SK-MEL-5 (cell line): ENCODE data around the gene ADRA1B. TPM values are rescaled to one million over a fixed set of nuclear protein-coding genes. Genes with fewer than 3 reads are reported as not detected.
"Not testable (repeated sequence)": the region's sequence is repeated elsewhere in the genome, so short reads cannot be mapped to it uniquely, and the experiment has no call there.

Experiments
- DNase-seq: peaks from one replicate; pipeline ENCODE4 v3.0.0-alpha.2; 2016; ENCODE audit warnings: low read depth, low spot score
- in situ Hi-C: cut with HindIII; loops from 2 replicates; pipeline ENCODE4 v1.10.0; 2016; ENCODE audit warnings: low sequenced_read_pairs, high pct_unique_total_duplicates, low pct_unique_long_range_greater_than_20kb
- total RNA-seq: library from RNA; depleted of rRNA; stranded (reverse); fragments of >200 nt; shearing (Covaris generic); gene quantifications from 2 replicates; pipeline ENCODE4 v1.2.3, GENCODE V29; 2014

Gene ADRA1B
- total RNA-seq, 1 experiment from 2014 or later, result not detected

DNA sequence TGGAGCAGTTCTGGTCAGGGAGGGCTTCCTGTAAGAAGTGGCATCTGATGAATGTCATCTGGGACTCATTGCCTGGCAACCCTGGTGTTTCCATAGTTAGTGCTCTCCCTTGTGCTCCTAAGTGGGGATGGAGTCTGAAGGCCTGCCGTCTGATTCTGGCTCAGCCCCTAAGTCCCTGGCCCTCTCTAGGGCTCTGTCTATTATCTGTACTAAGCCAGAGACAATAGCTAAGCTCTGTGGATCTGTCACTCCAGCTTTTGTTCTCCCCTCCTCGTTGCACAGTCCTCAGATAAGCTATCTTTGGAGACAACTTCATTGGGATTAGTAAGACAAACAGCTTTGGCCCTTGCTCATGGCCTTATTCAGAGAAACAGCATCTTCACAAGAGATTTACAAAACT, 62.1 kb downstream of the ADRA1B start:
- in situ Hi-C loops, result no loop called here
- DNase-seq, result no peak

DNA sequence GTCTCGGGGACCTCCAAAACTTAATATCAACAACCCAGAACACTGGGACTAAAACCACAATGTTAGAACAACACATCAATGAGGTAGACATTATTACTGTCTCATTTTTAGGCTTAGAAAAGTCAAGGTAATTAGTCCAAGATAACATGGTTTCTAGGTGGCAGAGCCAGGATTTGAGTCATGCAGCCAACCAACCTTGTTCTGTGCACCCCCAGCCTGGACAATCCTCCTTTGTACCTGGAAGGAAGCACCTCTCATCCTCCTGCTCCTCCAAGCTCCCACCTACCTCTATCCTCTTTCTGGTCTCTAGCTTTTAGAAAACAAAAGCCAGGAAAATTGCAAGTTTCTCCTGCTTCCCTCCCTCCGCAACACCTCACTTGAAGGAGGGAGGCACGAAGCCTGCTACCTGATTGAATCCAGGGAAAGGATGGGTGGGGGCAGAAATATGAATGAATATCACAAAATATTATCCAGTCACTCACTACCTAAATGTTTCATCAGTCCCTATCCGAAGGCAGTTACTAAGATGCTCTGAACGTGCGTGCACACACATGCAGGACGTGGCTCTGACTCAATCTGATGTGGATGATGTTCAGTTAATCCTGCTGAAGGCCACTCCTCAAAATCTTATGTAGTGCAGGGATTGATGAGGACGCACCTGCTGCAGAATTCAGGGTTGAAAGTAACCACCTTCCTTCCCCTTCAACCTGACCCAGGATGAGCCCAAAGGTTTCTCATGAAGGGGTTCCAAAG, 66.3 kb downstream of the ADRA1B start:
- in situ Hi-C loops, result no loop called here
- no peak for DNase-seq

DNA sequence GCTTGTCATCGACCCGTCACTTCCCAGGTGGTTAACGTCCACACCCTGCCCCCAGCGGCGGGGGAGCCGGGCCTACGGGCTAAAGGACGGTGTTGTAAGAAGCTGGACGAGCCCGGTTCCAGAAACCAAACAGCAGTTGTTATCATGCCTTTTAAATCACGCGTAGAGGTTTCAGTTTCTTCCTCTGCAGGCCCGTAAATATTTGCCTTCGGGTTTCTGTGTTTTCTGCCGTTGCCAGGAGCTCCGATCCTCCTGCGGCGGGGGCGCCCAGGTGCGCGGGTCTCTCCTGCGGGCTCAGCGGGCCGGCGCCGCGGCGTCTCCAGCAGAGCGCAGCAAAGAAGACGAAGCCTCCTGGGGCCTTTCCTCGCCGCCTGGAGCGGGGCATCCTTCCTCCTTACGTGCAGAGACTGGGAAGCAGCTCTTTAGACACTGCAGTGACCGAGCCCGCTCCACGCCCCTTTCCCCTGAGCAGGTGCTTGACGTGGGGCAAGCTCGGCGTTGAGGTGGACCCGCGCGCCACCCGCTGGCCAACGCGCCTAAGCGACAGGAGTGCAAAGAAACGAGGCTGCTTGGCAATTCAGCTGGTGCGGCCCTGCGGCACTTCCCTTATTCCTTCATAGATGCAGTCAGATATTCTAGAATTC, 70.9 kb downstream of the ADRA1B start:
- peak; percentile 62 for DNase-seq
- in situ Hi-C loops, result no loop called here

DNA sequence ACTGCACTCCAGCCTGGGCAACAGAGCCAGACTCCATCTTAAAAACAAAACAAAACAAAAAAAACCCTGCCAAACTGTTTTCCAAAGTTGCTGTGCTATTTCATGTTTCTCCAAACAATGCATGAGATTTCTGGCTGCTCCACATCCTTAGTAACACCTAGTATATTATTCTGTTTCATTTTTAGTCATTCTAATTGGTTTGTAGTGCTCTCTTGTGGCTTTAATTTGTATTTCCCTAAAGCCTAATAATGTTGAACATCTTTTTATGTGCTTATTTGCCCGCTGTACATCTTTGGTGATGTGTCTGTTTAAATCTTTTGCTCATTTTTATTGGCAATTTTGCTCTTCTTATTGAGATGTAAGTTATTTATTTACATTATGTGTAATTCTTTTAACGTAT, 74.2 kb downstream of the ADRA1B start:
- in situ Hi-C loops, result no loop called here
- peak; percentile 21 for DNase-seq

DNA sequence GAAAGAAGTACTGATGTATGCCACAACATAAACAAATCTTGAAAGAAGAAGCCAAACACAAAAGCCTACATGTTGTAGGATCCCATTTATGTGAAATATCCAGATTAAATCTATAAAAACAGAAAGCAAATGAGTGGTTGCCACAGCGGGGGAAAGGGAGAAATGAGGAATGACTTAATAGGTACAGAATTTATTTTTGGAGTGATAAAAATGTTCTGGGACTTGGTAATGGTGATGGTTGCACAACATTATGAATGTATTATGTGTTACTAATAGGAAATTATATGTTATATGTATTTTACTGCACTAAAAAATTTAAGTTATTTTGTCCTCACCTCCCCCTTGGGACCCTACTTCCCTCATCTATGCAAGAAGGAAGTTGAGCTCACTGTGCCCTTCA, 76.3 kb downstream of the ADRA1B start:
- DNase-seq, result no peak
- in situ Hi-C loops, result no loop called here

DNA sequence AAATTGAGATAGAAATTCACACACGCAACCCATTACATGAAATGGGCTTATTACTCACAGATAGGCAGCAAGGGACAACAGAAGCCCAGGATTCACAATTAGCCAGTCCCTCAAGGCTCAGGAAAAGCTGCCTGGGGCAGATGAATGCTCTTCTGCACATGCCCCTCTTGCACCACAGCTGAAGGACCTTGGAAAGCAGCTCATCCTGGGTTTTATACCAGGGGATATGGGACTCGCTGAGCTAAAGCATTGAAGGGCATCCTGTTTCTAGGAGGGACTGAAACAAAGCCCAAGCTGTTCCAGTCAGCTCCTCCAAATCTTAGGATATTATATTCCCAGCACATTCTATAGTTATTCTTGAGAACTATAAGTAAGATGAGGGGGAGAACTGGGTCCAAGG, 76.9 kb downstream of the ADRA1B start:
- in situ Hi-C loops, result no loop called here
- no peak for DNase-seq

DNA sequence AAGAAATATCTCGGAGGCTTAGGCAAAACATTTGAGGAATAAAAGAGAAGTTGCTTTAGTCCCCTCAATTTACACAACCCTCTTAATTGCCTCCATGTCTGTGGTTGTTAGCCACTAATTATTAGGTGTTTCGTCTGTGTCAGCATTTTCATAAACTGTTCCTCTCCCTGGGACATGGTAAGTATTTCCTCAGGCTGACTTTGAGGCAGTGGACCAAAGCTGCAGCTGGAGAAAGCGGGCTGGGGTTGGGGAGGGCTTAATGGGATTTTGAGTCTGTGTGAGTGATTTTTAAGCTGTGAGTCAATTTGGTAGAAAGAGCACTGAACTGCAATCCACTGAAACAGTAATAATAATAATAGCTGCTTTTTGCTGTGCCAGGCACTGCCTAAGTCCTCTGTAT, 79.6 kb downstream of the ADRA1B start:
- no peak for DNase-seq
- in situ Hi-C loops, result no loop called here

DNA sequence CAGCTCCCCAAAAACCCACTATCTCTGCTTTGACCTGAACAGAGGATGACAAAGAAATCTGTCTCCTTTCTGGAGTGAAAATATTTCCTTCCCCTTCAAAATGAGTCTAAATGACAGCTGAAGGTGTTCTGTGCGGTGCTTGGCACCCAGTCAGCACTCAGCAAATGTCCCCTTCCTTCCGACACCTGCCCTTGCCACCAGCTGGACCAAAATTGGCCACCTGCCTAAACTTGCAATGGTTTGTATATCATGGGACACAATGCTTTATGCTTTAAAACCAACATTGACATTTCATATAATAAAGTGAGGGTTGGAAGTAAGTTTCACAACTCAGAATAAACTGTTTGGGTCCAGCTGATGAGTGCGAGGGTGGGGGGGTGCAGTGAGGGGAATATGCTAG, 85.2 kb downstream of the ADRA1B start:
- in situ Hi-C loops, result no loop called here
- DNase-seq, result no peak

DNA sequence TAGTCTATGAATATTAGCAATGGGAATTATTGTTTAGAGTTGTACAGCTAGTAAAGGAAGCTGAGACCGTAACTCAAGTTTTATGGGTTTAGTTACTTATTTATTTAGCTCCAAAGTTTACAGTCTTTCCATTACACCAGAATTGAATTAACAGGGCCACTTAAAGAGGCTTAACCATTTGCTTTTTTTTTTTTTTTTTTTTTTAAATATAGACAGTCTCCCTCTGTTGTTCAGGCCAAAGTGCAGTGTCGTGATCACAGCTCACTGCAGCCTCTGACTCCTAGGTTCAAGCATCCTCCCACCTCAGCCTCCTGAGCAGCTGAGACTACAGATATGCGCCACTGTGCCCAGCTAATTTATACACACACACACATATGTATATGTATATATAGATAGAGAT, 91.2 kb downstream of the ADRA1B start:
- DNase-seq, result no peak
- in situ Hi-C loops, result no loop called here

DNA sequence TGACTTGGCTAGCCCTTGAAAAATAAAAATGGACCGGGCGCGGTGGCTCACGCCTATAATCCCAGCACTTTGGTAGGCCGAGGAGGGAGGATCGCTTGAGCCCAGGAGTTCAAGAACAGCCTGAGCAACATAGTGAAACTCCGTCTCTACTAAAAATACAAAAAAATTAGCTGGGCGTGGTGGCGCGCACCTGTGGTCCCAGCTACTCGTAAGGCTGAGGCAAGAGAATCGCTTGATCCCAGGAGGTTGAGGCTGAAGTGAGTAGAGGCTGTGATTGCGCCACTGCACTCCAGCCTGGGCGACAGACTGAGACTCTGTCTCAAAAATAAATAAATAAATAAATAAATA, 92.2 kb downstream of the ADRA1B start:
- DNase-seq, in situ Hi-C loops: not testable (repeated sequence)

DNA sequence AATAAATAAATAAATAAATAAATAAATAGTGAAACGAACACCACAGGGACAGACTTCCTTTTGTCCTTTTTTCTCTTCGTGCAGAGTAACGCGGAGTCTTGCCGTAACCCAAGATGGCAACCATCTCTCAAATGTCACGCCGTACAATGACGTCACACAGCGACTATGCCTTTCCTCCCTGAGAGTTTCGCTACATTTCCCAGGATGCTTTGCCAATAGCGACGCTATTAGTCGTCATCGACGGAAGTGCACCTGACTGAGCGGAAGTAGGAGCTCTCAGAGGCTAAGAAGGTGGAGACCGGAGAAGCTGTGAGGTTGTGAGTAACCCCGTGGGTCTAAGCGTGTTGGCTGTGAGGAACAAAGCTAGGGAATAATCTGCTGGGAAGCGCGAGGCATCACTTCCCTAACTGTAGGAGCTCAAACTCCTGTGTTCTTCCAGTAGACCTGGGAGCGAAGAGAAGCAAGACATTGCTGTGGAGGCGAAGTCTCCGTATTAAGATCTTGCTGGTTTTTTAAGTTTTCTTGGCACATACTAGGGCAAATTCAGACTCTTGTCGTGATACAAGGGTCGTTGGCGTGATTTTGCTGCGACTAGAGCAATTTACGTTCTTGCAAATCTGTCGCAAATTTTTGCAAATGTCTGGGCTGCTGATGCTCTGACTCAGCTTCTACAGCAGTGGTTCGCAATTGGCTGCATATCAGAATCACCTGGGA, 92.8 kb downstream of the ADRA1B start, which contains the start of gene TTC1:
Gene TTC1 (plus strand): TSS at position 263 of the 714 bp plus-strand sequence. CDS start 1,390 bp downstream, outside the sequence.
- in situ Hi-C loops, result no loop called here
- peak; percentile 99 for DNase-seq

DNA sequence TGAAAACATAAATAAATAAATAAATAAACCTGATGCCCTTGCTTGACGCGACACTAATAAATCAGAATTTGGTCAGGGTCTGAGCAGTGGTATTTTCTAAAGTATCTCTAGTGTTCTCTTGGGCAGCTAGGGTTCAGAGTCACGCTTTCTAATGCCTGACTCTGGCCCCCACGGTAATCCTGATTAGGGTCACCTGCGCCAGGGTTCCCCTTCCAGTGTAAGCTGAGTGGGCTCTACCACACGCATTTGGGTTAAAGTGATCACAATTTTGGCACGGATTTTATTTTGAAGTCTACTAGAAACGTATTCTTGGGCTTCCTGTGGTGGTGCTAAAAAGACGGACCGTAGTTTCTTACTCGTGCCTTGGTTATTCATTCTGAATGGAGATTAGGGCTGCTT, 93.3 kb downstream of the ADRA1B start:
- in situ Hi-C loops, result no loop called here
- no peak for DNase-seq

DNA sequence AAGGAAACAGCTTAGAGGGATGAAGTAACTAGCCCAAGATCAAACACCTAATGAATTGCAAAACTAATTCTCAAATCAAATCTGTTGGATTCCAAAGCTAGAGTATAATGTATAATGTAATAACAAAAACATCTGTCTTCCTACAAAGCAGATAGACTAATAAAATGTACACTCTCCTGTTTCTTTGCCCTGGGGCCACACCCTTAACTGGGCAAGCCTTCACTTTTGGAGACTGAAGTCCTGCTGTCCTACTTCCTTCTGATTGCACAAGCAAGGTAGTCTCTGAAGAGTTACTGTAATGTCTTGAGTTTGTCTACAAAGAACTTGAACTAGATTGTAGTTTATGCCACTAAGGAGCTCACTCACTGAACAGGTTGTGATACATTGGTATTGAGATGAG, 95.2 kb downstream of the ADRA1B start:
- DNase-seq, result no peak
- in situ Hi-C loops, result no loop called here

DNA sequence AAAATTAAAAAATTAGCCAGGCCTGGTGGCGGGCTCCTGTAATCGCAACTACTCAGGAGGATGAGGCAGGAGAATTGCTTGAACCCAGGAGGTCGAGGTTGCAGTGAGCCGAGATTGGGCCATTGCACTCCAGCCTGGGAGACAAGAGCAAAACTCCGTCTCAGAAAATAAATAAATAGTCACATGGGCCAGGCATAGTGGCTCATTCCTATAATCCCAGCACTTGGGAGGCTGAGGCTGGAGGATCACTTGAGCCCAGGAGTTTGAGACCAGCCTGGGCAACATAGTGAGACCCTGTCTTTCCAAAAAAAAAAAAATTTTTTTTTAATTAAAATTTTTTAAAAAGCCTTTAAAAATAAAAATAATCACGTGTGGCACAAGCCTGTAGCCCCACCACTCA, 97.9 kb downstream of the ADRA1B start:
- DNase-seq, in situ Hi-C loops: not testable (repeated sequence)

DNA sequence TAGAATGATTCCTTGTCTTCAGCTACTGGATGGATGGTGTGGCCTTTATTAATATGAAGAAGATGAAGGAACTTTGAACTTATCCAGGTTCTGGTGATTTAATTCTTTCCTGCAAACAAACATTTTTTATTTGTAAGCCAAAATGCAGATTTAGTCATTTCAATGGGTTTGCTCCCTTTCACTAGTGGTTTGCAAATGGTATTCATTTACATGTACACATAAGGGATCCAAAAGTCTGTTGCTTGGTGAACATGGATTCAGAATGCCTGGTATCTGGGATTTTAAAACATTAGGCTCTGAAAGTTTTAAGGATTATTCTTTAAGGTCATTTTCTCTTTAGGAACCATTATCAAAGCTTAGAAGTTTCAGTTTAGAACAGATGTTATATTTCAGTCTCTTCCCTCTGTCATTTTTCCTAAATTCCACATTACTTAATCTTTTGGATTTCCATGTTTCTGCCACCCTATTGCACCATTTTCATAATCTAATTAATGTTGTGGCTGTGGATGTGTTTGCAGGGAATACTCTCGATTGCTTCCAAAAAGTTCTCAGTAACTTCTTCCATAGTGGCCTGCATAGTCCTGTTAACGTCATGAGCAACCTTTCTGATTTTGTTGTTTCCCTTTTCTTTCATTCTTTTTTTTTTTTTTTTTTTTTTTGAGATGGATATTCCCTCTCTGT, 102.8 kb downstream of the ADRA1B start:
- no peak for DNase-seq
- in situ Hi-C loops, result no loop called here

DNA sequence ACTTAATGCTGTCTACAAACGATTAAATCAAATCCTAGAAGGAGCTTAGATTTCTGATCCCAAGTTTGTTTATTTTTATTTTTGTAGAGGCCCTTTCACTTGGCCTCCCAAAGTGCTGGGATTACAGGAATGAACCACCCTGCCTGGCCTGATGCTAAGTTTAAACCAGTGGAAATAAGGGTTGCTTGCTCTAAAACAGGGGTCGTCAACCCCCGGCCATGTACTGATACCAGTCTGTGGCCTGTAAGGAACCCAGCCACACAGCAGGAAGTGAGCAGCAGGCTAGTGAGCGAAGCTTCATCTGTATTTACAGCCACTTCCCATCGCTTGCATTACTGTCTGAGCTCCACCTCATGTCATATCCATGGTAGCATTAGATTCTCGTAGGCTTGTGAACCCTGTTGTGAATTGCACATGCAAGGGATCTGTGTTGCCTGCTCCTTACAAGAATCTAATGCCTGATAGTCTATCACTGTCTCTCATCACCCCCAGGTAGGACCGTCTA, 104.0 kb downstream of the ADRA1B start:
- DNase-seq, result no peak
- in situ Hi-C loops, result no loop called here

DNA sequence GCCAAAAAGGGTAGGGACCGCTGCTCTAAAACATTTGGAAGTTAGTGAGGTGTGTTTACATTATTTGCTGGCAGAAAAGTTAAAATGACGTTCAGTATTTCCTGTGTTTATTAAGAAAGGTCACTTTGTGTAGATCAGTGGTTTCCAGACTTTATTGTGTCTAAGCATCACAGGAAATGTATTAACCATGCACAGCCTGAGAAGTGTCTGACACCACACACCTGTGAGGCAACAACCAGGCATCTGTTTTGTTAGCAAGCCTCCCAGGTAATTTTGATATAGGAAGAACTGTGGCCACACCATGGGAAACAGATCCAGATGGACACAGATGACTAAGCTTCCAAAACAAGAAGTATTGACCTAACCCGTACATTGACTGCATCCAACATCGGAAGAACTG, 104.7 kb downstream of the ADRA1B start:
- DNase-seq, result no peak
- in situ Hi-C loops, result no loop called here

DNA sequence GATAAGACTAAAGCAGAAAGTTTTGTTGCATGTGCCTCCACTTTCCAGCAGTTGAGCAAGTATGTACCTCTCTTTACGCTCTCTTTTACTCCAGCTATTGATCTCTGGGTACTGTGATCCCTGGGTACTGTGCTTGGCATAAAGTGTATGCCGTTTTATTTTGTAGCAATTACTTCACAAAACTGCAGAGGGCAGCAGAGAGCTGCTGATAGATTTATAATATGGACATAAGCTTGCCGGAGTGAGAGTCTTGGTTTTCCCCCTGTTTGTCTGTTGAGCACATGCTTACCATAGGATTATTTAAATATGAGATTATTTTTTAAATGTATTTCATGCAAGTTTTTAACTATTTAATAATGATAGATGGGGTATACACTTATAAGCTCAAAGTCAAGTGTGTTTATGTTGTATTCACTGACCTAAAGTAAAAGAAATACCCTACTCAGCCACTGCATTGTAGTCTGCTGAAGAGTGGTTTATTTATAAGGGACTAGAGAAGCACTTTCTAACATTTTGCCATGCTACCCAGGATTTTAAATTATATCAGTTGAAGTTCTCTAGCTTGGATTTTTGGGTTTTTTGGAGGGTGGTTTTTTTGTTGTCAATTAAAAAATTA, 105.7 kb downstream of the ADRA1B start:
- in situ Hi-C loops, result no loop called here
- DNase-seq, result peak; percentile 67
